Stimulated activated naive CD4-positive, alpha-beta T cell (primary cell): ENCODE results near the gene AHI1.
"Not testable (repeated sequence)": the region's sequence is repeated elsewhere in the genome, so short reads cannot be mapped to it uniquely, and the experiment has no call there.

ENCODE experiments used
- DNase-seq, 6 experiments: peaks; one replicate each; lab custom pipeline; 2025; lab: John Stamatoyannopoulos, UW

The AHI1 gene

DNA sequence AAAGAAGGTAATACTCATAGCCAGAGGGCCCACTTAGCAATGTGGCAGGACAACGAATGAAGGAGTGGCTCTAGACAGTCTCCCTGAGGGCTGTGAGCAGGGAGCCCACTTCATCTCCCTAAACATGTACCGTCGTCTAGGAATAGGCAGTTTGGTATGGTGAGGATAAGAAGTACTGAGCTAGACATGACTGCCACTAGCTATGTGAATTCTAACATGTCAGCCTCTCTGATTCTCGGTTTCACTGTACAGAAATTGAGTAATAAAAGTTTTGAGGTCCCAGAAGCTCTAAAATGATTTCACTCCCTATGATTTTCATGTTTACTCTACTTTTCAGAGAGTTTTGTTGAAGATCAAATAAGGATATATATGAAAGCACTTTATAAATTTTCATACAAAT, 107.1 kb downstream of the AHI1 start:
- no peak for DNase-seq

DNA sequence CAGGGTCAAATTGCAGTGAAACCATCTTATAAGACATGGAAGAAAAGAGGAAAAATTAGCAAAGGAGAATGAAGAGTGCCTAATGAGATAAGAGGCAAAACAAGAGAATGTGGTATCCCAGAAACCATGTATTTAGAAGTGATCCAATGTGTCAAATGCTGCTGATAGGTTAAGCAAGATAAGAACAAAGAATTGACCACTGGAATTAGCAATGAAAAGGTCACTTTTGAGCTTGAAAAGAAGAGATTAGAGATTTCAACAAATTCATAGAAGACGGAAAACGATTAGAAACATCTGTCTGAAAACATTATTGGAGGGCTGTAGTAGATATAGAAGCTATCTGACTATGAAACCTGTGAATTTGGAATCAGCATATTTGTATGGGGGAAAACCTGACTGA, 112.2 kb downstream of the AHI1 start:
- DNase-seq = no peak

DNA sequence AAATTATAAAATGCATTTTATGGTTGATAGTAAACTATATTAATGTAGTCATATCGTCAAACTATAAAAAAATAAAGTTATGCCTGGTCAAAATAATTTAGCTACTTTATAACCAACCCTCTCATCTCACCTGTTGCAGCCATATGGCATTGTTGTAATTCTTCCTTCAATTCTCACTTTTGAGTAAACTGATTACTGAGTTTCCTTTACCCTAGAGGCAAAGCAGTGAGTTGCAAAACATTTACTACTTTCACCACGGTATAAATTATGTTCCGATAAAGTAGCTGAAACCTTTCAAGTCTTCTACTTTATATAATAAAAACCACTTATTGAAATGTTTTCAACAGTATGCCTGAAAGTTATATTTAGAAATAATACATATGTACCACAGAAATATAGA, 113.8 kb downstream of the AHI1 start:
- no peak for DNase-seq

DNA sequence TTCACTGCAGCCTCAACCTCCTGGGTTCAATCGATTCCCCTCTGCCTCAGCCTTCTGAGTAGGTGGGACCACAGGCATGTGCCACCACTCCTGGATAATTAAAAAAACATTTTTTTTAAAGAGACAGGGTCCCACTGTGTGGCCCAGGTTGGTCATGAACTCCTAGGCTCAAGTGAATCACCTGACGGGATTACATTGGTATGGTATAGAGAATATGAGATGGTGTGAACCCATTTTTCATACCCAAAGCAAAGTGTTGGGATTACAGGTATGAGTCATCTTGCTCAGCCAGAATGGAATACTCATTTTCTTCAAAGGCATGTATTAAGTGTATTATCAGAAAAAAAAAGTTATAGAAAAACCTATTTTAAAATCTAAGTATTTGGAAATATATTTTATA, 114.2 kb downstream of the AHI1 start:
- DNase-seq = no peak

DNA sequence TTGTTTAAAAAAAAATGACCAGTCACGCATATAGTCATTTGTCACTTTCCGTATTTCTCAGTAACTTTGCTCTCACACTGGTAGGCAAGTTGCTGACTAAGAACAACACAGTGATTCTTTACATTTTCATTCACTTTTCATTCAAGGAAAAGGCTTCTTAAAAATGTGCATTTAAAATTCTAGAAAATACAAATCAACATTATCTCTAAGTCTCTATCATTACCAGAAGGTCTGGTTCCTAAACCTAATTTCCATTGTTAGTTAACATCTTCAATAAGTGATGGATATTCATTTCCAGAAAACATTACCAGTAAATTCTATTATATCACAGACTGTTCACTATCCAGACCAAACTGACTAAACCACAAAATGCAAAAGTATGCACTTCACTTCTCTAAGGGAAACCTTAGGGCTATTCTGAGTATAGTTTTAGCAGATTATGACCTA, 115.3 kb downstream of the AHI1 start:
- no peak for DNase-seq

DNA sequence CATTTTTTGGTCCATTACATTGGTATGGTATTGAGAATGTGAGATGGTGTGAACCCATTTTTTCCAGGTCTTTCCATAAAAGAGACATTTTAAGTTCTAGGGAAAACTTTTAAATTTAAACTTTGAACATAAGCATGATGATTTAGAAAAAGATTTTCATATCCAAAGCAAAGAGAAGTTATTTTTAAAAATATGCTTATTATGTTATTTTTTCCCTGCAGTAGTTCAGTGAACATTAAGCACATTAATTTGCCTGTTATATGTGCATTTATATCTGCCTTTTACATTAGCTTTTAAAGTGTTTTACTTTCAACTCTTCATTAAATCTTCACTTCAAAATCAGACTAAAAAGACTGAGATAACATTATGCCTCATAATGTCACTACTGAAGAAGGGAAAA, 116.7 kb downstream of the AHI1 start:
- no peak for DNase-seq

DNA sequence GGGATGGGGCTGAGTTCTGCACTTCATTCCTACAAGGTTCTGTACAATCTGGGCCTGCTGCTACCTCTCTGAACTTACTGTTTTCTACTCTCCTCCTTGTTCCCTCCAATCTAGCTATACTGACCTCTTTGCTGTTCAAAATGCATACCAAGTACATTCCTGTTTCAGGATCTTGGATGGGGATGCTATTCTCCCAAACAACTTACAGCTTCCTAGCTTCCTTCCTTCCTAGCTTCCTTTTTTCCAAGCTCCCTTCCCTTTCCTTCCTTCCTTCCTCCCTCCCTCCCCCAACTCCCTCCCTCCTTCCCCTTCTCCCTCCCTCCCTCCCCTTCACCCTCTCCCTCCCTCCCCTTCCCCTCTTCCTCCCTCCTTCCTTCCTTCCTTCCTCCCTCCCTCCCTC, 117.9 kb downstream of the AHI1 start:
- no peak for DNase-seq

DNA sequence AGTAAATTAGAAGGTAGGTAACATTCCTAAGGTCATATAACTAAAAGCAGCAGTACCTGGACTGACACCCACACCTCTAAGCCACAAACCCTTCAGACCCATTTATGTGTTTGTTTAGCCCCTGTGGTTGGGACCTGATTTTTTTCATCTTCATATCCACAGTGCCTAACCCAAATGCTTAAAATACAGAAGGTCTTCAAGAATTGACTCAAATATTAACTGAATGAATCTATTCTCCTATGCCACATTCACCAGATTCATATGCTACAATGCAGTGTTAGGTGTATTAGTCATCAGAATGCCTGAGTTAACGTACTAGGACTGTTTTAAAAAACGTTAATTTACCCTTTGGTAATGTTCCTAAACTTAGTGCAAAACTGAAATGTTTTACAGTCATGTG, 124.8 kb downstream of the AHI1 start:
- DNase-seq = no peak

DNA sequence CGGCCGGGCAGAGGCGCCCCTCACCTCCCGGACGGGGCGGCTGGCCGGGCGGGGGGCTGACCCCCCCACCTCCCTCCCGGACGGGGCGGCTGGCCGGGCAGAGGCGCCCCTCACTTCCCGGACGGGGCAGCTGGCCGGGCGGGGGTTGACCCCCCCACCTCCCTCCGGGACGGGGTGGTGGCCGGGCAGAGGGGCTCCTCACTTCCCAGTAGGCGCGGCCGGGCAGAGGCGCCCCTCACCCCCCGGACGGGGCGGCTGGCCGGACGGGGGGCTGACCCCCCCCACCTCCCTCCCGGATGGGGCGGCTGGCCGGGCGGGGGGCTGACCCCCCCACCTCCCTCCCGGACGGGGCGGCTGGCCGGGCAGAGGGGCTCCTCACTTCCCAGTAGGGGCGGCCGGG, 133.9 kb downstream of the AHI1 start:
- DNase-seq = not testable (repeated sequence)

DNA sequence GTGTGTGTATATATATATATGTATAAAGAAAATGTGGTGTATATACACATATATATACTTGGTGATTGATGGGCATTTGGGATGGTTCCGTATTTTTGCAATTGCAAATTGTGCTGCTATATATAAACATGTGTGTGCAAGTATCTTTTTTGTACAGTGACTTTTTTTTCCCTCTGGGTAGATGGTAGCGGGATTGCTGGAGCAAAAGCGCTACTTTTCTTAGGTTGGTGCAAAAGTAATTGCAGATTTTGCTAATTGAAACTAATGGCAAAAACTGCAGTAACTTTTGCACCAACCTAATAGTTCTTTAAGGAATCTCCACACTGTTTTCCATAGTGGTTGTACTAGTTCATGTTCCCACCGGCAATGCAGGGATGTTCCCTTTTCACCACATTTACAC, 135.4 kb downstream of the AHI1 start:
- DNase-seq = no peak

DNA sequence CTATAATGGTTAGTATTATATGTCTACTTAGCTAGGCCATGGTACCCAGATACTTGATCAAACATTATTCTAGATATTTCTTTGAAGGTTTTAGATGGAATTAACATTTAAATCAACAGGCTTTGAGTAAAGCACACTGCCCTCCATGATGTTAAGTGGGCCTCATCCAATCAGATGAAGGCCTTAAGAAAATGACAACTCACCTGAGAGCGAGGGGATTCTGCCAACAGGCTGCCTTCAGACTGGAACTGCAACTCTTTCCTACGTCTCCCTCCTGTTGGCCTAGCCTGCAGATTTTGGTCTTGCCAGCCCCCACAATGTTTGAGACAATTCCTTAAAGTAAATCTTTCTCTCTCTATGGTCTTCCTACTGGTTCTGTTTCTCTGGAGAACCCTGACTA, 137.3 kb downstream of the AHI1 start:
- no peak for DNase-seq

DNA sequence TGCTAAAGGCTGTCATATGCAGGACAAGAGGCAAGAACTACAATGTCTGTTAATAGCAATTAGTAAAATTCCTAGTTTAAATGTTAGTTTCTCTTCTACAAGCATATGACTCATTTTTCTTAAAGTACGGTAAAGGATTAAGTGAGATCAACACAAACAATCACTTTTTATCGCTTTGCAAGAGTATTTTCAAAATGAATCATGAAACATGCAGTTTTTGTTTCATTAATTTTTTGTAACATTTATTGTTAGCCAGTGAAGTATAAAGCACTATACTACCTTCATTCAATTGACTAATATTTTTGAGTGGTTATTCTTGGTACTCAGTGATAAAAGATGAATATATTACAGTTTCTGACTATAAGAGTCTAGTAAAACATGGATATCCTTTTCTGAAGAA, 138.6 kb downstream of the AHI1 start:
- no peak for DNase-seq

DNA sequence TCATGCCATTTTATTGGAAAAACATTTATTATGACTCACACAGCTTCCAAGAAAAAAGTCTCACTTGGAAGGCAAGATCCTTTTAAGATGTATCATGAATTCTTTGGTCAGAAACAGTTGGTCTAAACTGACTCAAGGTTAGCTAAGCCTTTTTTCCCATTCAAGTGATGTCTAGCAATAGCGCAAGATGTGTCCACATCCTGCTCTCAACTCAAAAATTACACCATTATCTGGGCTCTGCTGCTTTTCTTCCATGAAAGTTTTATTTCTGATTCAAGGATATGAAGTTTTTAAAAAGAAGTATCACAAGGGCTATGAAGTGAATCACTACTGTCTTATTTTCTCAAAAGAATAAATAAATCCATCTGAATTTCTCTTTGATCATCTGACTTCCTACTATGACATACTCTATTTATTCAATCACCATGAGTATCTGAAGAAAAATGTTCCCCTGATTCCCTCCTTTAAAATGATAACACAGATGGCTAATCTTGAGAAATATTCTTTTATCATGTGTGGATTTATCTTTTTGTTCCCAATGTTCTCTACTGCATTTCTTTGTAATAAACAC, 139.2 kb downstream of the AHI1 start:
- no peak for DNase-seq

DNA sequence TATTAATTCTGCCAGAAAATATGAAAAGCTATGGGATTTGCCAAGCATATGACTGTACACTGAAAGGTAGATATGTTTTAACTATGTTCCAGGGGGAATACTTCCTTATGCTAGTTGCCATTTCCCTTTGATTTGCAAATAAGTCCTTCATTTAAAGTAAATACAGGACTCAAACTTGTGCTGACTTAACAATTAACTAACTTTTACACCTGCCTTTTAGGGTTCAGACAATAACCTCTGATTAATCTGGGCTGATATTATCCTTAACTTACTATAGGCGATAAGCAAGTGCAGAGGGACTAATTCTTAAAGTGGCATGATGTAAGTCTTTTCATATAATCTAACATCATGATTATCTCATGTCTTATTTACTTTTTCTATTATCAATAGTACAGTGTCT, 143.1 kb downstream of the AHI1 start:
- no peak for DNase-seq

DNA sequence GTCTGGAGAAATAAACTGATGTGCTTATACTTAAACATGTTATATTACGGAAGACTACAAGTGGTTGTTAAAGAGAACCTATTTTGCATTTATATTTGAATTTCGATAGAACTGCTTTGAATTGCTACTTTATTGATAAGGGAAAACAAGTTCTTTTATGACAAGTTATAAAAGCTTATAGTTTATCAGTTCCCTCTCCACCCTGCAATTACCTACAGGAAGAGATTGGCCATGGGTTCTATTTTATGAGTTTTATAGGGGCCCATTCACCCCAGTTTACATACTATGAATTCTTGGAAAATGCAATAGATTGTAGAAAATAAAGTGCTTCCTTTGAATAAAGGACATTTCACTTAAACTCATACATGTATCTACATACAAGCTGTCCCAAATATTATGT, 144.4 kb downstream of the AHI1 start:
- DNase-seq = no peak

DNA sequence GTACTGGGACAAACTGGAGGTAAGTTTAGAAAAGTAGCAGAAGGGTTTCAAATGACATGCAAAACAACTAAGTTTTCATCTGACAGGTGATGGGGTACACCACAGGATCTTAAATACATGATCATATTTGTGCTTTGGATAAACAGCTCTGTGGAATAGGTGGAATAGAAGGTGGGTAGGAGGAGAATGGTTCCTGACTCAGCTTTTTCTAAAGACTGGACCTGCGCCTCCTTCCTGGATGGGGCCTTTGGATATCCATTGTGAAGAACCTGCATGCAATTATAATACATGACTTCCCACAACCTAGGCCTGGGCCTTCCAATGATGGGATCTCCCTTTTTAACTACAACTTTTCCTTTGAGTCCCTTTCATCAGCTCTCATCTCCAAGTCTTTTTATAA, 145.9 kb downstream of the AHI1 start:
- no peak for DNase-seq

DNA sequence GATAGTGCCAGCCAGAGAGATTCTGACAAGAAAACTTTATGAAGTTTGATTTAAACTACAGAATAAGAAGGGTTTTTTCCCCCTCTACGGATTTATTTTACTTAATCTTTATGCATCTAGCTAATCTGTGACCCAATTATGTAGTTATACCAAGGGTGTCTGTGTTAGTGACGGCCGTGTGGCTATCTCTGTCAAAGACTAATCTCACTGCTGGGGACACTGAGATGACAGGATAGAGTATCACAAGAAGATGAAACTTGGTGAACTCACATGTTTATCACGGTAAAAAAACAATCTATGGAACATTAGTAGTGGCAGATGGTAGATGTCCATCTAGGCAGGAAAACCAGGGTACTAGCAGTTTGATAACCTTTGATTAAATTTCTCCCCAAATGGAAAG, 149.7 kb downstream of the AHI1 start:
- no peak for DNase-seq

DNA sequence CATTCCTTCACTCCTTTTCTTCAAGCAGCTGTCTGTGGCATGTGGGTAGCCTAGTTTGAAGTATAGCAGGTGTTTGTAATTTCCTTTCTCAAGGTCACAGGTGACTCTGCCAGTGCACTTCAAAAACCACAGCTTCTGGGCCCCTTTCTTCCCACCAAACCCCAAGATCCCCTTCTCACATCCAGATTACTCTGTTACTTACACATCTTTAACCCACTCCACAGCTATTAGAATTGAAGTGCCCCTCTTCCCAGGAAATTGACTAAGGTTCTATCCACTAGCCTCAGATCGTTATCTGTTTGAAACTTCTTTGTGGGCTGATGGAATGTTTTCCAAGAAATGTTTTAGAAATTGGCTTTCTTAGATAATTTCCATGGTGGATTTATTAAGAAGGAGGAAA, 150.8 kb downstream of the AHI1 start:
- no peak for DNase-seq

DNA sequence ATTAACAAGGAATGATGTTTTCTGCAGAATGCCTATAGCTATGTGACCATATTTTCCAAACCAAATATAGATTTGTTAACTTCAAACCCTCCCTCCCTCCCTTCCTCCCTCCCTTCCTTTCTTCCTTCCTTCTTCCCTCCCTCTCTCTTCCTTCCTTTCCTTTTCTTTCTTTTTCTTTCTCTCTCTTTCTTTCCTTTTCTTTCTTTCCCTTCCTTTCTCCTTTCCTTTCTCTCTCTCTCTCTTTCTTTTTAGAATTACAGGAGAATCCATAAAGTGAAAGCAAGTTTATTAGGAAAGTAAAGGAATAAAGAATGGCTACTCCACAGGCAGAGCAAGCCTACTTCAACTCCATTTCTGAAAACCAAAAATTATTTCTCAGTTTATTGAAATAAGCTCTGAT, 153.0 kb downstream of the AHI1 start:
- DNase-seq = no peak

DNA sequence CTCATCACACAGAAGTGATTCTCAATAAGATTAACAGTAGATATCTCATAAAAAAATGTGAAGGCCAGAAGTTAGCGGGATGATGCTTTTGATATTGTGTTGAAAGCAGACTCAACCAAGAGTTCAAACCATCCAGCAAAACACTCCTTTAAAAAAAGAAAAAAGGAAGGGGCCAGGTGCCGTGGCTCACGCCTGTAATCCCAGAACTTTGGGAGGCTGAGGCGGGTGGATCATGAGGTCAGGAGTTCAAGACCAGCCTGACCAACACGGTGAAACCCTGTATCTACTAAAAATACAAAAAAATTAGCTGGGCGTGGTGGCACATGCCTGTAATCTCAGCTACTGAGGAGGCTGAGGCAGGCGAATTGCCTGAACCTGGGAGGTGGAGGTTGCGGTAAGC, 157.6 kb downstream of the AHI1 start:
- DNase-seq = not testable (repeated sequence)

DNA sequence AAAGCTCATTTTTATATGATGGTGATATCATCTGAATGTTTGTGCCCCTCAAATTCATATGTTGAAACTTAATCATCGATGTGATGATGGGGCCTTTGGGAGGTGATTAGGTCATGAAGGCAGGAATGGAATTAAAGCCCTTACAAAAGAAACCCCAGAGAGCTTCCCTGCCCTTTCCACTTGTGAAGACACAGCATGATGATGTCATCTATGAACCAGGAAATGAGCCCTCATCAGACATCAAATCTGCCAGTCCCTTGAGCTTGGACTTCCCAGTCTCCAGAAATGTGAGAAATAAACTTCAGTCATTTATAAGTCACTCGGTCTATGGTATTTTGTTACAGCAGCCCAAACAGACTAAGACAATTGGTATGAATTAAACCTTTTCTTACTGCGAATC, 163.4 kb downstream of the AHI1 start:
- DNase-seq = no peak

DNA sequence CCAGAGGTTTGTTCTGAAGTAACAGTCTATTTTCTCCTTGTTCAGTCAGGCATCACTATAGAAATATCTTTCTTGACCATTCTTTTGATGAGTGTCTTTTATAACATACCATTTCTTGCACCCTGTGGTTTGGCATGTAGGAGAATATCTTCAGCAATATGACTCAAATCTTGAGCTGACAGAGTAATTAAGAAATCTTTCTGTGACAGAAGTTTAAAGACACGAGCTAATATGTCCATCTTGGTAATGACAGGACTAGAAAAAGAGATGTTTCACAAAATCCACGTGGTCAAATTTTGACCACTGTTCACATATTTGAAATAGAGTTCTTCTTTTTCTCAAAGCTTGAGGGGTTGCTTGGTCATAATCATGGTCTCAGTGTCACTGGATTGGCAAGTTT, 166.5 kb downstream of the AHI1 start:
- no peak for DNase-seq

DNA sequence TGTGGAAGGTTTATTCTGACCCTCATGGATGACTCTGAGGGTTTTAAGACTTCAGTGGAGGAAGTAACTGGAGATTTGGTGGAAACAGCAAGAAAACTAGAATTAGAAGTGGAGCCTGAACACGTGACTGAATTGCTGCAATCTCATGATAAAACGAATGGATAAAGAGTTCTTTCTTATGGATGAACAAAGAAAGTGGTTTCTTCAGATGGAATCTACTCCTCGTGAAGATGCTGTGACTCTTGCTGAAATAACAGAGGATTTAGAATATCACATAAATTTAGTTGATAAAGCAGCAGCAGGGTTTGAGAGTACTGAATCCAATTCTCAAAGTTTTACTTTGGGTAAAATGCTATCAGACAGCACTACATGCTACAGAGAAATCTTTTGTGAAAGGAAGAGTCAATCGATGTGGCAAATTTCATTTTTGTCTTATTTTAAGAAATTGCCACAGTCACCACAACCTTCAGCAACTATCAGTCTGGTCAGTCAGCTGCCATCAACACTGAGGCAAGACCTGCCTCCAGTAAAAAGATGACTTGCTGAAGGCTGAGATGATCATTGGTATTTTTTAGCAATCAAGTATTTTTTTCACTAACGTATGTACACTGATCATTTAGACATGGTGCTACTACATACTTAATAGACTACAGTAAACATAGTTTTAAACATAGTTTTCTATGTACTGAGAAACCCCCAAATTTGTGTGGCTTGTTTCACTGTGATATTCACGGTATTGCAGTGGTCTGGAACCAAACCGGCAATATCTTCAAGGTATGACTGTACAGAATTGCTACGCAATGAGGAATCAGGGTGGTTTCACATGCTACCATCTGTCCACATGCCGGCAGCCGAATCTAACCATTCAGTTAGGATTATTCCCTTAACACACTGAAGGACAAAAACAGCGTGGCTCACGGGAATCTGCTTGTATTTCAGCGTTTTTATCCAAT, 167.4 kb downstream of the AHI1 start:
- no peak for DNase-seq

DNA sequence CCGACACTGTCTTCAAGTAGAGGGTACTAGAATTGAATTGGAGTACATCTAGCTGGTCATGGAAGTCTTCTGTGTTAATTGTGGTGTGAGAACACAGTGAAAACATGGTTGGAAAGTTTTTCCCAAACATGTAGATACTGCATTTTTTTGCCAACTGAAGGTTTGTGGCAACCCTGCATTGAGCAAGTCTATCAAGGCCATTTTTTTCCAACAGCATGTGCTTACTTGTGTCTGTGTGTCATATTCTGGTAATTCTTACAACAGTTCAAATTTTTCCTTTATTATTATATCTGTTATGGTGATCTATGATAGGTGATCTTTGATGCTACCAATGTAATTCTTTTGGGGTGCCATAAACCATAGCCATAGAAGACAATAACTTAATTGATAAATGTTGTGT, 169.4 kb downstream of the AHI1 start:
- no peak for DNase-seq
